ENCODE data around the gene PTPRN2. TPM values are rescaled to one million over a fixed set of nuclear protein-coding genes. Genes with fewer than 3 reads are reported as not detected.
"Not testable (repeated sequence)": the region's sequence is repeated elsewhere in the genome, so short reads cannot be mapped to it uniquely, and the experiment has no call there.

Gene PTPRN2
- polyA plus RNA-seq, 4 donors: 7.4 to 9.6 (median 8.8) TPM

DNA sequence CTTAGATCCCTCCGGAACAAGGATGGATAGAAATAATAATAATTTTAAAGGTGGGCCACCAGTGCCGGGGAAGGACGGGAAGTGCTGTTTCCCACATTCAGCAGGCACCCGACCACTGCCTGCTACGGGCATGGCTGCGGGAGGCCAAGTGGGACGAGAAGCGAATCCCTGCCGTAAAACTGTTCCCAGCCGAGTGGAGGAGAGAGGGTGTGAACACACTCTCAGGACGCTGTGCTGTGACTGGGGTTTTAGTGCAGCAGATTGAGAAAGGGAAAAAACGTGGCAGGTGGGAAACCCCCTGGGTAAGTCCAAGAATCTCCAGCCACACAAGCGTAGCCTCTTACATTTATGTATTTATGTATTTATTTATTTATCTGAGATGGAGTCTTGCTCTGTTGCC, 1092.0 kb downstream of the PTPRN2 start:
- no peak for DNase-seq (ENCODE audit: low read depth in 4 of 4, low spot score in 3 of 4)

DNA sequence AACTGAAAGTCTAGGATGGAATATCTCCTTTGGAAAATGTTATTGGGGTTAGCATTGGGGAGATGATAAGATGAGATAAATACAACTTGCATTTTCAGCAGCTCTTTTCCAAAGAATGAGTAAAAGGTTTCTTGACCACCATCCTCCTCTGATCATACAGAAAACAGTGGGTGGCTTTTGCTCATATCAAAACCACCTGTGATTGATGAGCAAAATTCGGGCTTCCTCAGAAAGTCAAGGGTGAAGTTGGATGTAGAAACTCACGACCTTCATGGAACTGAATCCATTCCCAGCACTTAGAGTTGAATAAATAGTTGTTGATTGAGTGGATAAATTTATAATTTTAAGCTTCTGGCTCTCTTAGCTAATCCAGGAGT, 1092.5 kb downstream of the PTPRN2 start:
- no peak for DNase-seq (ENCODE audit: low read depth in 4 of 4, low spot score in 3 of 4)

DNA sequence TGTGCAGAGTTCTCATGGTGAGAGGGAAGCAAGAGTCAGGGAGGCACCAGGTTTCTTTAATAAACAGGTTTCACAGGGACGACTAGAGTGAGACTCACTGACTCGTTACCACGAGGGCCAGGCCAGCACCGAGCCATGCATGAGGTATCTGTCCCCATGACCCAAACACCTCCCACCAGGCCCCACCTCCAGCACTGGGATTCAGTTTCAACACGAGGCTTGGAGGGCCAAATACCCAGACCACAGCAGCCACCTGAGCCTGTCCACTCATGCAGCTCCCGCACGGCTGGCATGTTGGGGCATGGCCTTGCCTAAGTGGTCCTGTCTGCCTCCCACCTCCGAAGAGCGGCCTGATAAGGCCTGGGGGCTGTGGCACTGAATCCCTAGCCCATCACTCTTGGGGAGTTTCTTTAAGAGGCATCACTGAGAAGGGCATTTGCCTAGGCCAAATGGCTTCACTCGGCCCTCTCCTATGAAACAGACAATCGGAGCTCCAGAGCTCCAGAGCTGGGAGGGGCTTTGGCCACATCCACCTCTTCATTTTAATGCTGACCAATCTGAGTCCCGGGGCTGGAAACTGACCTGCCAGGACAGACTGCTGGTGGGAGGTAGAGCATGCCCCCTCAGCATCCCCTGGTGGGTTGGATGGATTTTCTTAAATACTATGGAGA, 1093.0 kb downstream of the PTPRN2 start:
- DNase-seq (ENCODE audit: low read depth in 4 of 4, low spot score in 3 of 4): no peak

DNA sequence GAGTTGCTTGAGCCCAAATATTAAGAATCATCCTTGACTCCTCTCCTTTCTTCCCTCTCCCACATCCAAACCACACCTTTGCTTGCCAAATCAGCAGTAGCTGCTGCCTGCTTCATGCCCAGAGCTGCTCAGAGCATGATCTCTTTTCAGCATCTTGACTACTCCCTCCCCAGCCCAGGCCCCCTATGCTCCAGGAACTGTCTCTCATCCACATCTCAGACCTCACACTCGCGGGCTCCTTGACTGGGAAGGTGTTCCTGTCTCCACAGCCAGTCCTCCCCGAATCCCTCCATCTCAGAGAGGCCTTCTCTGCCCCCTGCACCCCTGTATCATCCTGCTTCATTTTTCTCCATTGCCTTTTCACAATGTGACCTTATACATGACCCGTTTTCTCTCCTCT, 1093.8 kb downstream of the PTPRN2 start:
- no peak for DNase-seq (ENCODE audit: low read depth in 4 of 4, low spot score in 3 of 4)

DNA sequence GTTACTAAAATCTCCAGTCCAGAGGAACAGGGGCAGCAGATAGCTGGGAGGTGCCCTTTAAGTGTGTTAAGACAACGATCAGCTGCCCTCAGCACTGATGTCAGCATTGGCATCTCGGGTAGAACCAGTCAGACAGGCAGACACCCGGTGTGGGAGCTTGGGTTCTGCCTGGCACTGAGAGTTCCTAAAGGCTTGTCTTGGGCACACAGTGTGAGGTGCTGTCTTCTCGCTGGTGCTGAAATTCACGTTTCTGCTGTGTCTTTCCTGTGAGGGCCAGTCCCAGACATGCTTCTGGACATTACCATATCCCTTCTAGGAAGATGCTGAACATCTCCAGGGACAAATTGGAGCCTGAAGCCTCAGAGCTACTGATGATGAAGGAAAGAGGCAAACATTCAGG, 1094.6 kb downstream of the PTPRN2 start:
- DNase-seq (ENCODE audit: low read depth in 4 of 4, low spot score in 3 of 4): no peak

DNA sequence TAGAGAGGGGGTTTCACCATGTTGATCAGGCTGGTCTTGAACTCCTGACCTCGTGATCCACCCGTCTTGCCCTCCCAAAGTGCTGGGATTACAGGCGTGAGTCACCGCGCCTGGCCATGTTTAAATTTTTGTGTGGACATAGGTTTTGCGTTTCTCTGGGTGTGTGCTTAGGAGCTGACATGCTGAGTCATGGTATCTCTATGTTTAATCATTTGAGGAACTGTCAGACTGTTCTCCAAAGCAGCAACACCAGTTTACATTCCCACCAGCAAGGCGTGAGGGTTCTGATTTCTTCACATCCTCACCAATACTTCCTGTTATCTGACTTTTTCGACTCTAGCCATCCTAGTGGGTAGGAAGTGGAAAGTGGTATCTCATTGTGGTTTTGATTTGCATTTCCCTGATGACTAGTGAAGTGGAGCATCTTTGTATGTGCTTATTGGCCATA, 1097.1 kb downstream of the PTPRN2 start:
- no peak for DNase-seq (ENCODE audit: low read depth in 4 of 4, low spot score in 3 of 4)

DNA sequence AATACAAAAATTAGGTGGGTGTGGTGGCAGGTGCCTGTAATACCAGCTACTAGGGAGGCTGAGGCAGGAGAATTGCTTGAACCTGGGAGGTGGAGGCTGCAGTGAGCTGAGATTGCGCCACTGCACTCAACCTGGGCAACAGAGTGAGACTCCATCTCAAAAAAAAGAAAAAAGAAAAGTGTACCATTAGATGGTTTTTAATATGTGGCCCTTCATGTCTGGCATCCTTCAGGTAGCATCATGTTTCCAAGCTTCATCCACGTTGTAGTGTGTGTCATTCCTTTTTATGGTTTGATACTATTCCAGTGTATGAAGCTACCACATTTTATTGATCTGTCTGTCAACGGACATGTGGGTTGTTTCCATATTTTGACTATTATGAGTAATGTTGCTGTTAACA, 1097.8 kb downstream of the PTPRN2 start:
- not testable (repeated sequence) for DNase-seq (ENCODE audit: low read depth in 4 of 4, low spot score in 3 of 4)

Other genes with a start within 250 kb of the PTPRN2 start
- gene NCAPG2, start 117.0 kb upstream of the PTPRN2 start, polyA plus RNA-seq (ENCODE audit: insufficient read length in 4 of 4): 10 to 100 TPM; 23.4 to 26.0 (median 25.0) TPM
- gene ESYT2, start 241.7 kb upstream of the PTPRN2 start, polyA plus RNA-seq (ENCODE audit: insufficient read length in 4 of 4): 10 to 100 TPM; 46.7 to 62.5 (median 53.4) TPM

All from right renal pelvis (tissue), 4 donors.